Nephron progenitor cell (in vitro differentiated cells): ENCODE results near the gene GABRG3.

Experiments
- DNase-seq: peaks from one replicate; pipeline ENCODE4 v3.0.0; 2021
- H3K27ac Mint-ChIP-seq: 2 replicates; pipeline ENCODE4 v1.8.0; 2021; ENCODE audit warnings: mild to moderate bottlenecking, moderate library complexity, mixed read lengths
- H3K27me3 Mint-ChIP-seq: 2 replicates; pipeline ENCODE4 v1.8.0; 2021; ENCODE audit warnings: mild to moderate bottlenecking, low read depth, mixed read lengths; ENCODE audit not compliant: poor library complexity
- H3K36me3 Mint-ChIP-seq: 2 replicates; pipeline ENCODE4 v1.8.0; 2021; ENCODE audit warnings: low read depth, mixed read lengths
- H3K4me1 Mint-ChIP-seq: 2 replicates; pipeline ENCODE4 v1.8.0; 2021; ENCODE audit warnings: mixed read lengths
- H3K4me3 Mint-ChIP-seq: 2 replicates; pipeline ENCODE4 v1.8.0; 2021; ENCODE audit warnings: mild to moderate bottlenecking, moderate library complexity, mixed read lengths
- H3K9me3 Mint-ChIP-seq: 2 replicates; pipeline ENCODE4 v1.8.0; 2021; ENCODE audit warnings: mild to moderate bottlenecking, moderate library complexity, mixed read lengths
- TF ChIP-seq, protein P1 (sequence below): fragments of 200-600 bp; sonication (generic); IDR thresholded peaks from 2 replicates; pipeline ENCODE4 v1.5.0; 2021; ENCODE audit warnings: antibody characterized with exemption

Gene GABRG3

GRCh38 chr15:27101982-27102381 is 131.0 kb downstream of the GABRG3 start:
- DNase-seq = no peak
- Mint-ChIP-seq H3K9me3 (no peaks in the 10 kb centered on the region), H3K27ac (no peak overlapping the region), H3K4me3 (no peak overlapping the region), H3K27me3 (peaks cover 9% of the 10 kb centered on the region), H3K36me3 (no peaks in the 10 kb centered on the region), H3K4me1 (no peaks in the 10 kb centered on the region)
- TF ChIP-seq, protein P1, sequence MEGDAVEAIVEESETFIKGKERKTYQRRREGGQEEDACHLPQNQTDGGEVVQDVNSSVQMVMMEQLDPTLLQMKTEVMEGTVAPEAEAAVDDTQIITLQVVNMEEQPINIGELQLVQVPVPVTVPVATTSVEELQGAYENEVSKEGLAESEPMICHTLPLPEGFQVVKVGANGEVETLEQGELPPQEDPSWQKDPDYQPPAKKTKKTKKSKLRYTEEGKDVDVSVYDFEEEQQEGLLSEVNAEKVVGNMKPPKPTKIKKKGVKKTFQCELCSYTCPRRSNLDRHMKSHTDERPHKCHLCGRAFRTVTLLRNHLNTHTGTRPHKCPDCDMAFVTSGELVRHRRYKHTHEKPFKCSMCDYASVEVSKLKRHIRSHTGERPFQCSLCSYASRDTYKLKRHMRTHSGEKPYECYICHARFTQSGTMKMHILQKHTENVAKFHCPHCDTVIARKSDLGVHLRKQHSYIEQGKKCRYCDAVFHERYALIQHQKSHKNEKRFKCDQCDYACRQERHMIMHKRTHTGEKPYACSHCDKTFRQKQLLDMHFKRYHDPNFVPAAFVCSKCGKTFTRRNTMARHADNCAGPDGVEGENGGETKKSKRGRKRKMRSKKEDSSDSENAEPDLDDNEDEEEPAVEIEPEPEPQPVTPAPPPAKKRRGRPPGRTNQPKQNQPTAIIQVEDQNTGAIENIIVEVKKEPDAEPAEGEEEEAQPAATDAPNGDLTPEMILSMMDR = no peak

DNA sequence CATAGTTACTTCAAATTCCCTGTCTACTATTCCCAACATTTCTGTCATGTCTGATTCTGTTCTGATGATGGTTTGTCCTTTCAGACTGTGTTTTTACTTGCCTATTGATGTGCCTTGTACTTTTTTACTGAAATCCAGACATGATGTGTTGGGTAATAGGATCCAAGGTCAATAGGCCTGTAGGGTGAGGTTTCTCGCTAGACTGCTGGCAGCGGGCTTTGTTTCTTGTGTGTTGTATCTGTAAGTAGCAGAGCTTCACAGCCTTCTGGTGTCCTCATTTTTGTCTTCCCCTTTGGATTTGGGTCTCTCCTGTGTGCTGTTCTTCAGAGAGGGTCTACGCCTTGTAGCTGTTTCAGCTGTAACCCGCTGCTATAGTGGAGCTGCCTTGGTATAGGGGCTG is 140.3 kb downstream of the GABRG3 start:
- H3K4me1 Mint-ChIP-seq = peaks cover 12% of the 10 kb centered on the region
- H3K27ac Mint-ChIP-seq = peak overlapping the region; percentile 7
- H3K27me3 Mint-ChIP-seq = peaks cover 2% of the 10 kb centered on the region
- DNase-seq = no peak
- TF ChIP-seq, protein P1 = no peak
- no peak overlapping the region for H3K4me3 Mint-ChIP-seq
- H3K9me3 Mint-ChIP-seq = no peaks in the 10 kb centered on the region
- H3K36me3 Mint-ChIP-seq = no peaks in the 10 kb centered on the region

DNA sequence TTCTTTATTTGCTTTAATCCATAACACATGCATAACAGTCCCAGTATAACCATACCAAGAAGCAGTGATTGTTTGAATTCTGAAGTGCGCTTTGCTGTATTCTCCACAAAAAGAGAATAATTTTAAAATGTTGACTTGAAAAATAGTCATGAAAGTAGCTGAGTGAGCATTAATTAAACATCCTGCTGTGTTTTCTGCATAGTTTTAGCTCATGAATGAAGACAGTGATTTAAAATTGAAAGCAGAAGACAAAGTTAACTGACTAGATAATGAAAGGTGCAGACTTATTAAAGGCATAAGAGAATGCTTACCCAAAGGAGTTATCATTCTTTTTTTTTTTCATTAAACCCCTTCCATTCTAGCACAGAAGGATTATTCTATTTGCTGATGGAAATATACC is 143.5 kb downstream of the GABRG3 start:
- Mint-ChIP-seq H3K9me3 (no peaks in the 10 kb centered on the region), H3K27ac (no peak overlapping the region), H3K27me3 (no peaks in the 10 kb centered on the region), H3K36me3 (no peaks in the 10 kb centered on the region), H3K4me3 (no peak overlapping the region), H3K4me1 (peaks cover 12% of the 10 kb centered on the region)
- TF ChIP-seq, protein P1 = no peak
- DNase-seq = no peak

GRCh38 chr15:27119695-27120266 is 148.8 kb downstream of the GABRG3 start:
- H3K9me3 Mint-ChIP-seq = no peaks in the 10 kb centered on the region
- no peak for DNase-seq
- no peaks in the 10 kb centered on the region for H3K36me3 Mint-ChIP-seq
- no peak overlapping the region for H3K27ac Mint-ChIP-seq
- H3K4me1 Mint-ChIP-seq = no peaks in the 10 kb centered on the region
- no peaks in the 10 kb centered on the region for H3K27me3 Mint-ChIP-seq
- TF ChIP-seq, protein P1 = no peak
- no peak overlapping the region for H3K4me3 Mint-ChIP-seq

- no peaks in the 10 kb centered on the region for H3K9me3 Mint-ChIP-seq
- TF ChIP-seq, protein P1 = no peak
- no peaks in the 10 kb centered on the region for H3K27me3 Mint-ChIP-seq
- H3K27ac Mint-ChIP-seq = no peak overlapping the region
- no peak overlapping the region for H3K4me3 Mint-ChIP-seq
- no peaks in the 10 kb centered on the region for H3K36me3 Mint-ChIP-seq
- no peak for DNase-seq
- H3K4me1 Mint-ChIP-seq = no peaks in the 10 kb centered on the region
These were observed 150.7 kb downstream of the GABRG3 start for GRCh38 chr15:27121672-27122071.

- H3K27me3 Mint-ChIP-seq = no peaks in the 10 kb centered on the region
- no peak overlapping the region for H3K4me3 Mint-ChIP-seq
- H3K4me1 Mint-ChIP-seq = no peaks in the 10 kb centered on the region
- H3K36me3 Mint-ChIP-seq = no peaks in the 10 kb centered on the region
- no peak overlapping the region for H3K27ac Mint-ChIP-seq
- DNase-seq = no peak
- TF ChIP-seq, protein P1 = no peak
- no peaks in the 10 kb centered on the region for H3K9me3 Mint-ChIP-seq
These were observed 152.3 kb downstream of the GABRG3 start for GRCh38 chr15:27123291-27123690.
